UCSD-AML1 (cell line): ENCODE data around the gene ALOXE3.
"Not testable (repeated sequence)": the region's sequence is repeated elsewhere in the genome, so short reads cannot be mapped to it uniquely, and the experiment has no call there.

Experiments used
- DNase-seq: peaks from one replicate; lab custom pipeline; 2025; ENCODE audit not compliant: unreplicated experiment; lab: John Stamatoyannopoulos, UW

The ALOXE3 gene

DNA sequence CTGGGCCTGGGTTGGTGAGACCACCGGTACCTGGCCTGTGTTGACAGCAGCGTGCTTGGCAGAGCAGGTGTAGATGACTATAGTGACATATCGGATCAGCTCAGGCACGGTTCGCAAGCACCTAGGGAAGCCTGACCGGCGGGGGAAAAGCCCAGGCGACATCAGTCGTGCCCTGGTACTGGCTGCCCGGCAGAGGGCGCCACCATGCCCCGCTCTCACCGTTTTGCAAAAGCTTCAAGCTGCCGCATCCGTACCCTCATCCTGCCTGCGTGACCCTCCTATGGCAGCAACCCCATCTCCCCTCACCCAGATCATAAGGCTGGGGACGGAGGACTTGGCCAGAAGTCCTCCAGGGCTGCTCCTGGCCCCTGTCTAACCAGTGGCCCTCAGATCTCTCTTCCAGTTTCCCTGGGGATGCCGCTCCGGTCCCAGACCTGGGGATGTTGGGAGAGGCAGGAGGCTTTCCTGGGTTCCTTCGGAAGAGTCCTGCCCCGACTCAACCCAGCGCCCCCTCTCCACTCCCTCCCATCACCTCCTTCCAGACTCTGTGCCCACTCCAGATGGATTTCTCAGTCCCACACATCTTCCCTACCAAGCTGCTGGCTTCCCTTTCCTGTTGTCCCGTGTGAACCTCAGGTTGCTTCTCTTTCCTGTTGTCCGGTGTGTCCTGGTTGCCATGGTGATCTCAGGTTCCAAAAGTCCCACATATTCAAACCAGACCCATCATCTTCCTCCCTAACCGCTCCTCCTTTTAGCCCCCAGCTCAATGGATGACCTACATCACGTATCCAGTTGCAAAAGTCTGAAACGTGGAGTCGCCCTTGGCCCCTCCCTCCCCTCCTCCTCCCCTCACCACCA lies 44.5 kb downstream of the ALOXE3 start:
- DNase-seq: peak; percentile 71

DNA sequence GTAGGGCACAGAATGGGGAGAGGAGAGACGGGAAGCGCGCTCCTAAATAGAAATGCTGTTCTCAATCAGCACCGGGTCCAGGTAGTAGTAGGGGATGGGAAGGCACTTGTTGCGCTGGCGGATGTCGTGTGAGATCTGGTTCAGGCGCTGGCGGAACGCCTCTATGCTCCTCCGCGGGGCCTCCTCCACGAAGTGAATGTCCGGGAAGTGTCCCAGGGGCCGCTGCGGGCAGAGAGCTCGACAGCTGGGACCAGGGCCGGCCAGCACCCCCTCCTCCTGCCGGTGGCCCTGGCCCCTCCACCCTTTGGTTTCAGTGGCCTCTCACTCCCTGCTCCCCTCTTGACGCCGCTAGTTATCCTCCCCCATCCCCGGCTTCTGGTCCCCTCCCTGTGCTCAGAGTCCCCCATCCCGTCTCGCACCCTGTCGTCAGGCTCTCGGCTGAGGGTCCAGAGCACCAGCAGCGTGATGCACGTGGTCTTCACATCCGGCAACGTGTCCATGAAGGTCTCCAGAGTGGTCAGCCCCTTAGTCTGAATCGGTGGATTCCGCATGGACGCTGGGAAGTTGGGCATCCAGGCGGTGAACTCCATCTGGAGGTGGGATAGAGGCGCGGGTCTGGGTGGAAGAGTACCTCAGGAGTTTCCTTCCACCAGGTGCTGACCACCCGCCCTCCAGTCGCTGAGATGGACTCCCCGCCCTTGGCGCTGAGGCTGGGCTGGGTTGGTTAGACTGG lies 45.4 kb downstream of the ALOXE3 start:
- no peak for DNase-seq

DNA sequence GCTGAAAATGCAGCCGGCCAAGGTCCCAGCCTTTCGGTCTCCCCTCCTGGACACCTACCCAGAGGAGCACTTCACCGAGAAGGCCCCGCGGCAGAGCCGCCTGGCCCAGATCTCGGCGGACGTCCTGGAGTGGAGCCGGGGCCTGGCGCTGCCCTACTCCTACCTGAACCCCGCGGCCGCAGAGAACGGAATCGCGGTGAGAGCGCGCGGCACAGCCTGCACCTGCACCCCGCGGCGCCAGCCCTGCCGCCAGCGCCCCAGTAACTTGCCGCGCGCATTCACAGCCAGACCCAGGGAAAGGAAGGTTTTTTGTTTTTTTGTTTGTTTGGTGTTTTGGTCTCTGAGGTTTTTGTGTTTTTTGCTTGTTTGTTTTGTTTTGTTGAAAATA lies 46.0 kb downstream of the ALOXE3 start:
- no peak for DNase-seq

DNA sequence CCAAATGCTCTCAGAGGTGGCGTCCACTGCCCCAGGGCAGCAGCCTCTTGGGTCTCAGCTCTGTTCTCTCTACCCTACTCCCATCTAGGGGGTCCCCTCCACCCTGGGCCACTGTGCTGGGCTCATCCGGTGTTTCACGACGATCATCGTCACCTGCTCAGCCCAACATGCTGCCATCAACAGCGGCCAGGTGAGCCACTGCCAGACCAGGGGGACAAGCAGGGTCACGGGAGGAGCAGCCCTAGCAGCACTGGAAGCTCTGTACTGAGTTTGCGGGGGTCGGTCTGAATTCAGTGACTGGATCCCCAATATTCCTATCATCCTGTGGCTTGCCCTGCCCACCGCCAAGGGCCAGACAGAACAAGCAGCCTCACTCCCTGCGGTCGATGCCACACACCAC lies 46.8 kb downstream of the ALOXE3 start:
- no peak for DNase-seq

DNA sequence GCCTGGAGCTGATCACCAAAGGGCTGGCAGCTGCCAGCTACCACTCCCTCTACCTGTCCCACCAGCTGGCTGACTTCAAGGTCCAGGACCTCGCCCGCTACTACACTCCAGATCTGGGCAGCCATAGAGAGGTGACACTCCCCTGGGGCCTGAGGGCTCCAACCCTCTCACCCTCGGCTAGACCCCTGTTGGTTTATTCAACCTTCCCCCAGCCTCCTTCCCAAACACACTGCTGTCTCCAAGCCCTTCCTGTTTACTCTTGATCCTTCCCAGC lies 48.8 kb downstream of the ALOXE3 start:
- no peak for DNase-seq

DNA sequence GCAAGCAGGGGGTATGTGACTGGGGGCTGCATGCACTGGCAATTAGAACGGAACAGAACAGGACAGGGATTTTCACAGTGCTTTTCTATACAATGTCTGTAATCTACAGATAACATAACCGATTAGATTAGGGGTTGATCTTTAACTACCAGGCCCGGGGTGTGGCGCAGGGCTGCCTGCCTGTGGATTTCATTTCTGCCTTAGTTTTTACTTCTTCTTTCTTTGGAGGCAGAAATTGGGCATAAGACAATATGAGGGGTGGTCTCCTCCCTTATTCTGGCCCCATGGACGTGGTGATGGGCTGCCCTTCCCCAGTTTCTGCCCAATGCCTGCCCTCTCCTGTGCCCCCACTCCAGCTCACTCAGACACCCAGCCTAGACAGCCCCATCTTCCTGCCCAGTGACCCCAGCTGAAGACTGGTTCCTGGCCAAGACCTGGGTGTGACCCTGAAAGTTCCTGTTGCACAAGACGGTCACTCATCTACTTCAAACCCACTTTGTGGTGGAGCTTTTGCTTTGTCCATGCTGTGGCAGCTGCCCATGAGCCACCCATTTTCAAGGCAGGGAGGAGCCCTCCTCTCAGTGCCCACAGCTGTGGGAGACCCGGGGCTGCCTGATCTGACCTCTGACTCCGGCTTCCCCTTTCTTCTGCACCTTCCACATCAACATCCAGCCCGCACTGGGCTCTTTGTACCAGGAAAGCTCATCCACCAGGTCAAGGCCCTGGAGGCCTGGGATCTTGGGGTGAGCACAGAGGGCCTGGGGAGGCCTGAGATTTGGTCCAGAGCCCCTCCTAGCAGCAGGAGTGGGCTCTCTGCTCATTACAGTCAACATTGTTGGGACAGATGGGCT lies 49.4 kb downstream of the ALOXE3 start:
- DNase-seq: no peak

DNA sequence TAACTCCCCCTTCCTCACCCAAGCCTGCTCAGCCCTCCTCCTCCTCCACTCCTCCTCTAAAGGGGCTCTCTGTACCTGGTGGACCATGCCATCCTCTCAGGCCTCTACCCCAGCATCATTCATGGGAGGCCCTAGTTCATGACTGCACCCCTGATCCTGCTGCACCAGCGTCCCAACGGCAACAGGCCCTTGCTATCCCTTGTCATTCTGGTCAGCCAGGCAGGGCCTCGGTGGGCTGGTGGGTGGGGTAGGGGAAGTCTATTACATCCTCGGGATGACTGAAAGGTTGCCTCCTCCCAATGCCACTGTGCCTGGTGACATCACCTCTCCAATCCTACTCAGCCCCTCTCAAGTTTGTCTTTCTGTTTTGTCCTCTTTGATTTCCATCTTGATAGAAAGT lies 50.5 kb downstream of the ALOXE3 start:
- DNase-seq: no peak

DNA sequence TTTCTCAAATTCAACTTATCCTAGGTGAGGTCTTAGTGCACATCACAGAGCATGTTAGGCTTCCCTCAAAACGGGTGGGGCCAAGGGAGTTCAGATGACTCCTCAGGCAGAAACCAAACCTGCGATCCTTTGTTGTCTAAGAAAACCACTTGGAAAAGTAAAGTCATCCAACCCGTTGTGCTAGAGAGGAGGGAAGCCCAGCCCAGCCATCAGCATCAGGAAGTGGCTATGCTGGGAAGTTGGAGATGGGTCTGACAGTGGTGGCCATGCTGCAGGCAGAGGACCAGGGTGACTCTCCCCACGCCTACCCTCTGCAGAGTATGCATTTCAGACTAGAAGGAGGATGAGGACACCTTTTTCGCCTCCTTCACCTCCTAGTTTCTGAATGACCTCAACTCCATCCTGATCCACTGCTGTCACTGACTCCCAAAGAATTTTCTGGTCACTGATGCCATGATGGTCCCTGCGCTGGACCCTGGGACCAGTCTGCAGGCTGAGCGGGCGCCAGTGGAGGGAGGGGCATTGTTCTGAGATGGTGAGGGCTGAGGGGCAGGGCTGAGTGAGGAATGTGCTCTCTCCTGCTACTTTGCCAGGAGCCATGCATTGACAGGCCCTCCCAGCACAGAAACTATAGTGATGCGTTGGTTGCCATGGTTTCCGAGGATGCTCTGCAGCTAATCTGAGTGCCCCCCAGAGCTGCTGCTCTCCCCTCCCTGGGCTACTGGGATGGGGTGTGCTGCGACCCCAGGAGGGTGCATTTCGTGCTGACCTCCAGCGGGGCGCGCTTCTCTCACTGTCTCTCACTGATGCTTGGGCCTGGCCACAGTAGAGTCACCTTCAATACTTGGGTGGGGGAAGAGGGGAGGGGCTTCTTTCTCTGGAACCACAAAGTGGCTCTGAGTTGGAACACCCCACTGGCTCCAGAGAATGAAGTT lies 51.2 kb downstream of the ALOXE3 start:
- DNase-seq: no peak

DNA sequence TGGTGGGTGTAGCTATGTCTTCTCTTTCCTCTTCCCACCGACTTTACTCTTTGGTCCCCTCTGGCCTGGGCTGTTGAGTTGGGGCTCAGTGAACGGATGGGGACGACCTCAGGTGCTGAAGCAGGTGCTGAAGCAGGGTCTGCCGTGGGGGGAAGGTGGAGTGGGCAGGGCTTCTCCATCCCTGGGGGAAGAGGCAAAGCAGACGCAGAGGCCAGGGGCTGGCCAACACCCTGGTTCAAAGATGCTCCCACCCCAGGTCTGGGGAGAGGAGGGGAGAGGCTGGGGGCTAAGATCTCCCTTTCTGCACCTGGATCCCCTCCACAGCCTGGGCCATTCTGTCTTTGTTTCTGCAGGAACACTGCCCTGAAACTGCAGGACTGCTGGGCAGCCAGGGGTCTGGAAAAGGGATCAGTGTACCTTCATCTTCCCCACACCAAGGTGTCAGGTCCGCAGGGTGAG lies 53.7 kb downstream of the ALOXE3 start:
- DNase-seq: no peak

DNA sequence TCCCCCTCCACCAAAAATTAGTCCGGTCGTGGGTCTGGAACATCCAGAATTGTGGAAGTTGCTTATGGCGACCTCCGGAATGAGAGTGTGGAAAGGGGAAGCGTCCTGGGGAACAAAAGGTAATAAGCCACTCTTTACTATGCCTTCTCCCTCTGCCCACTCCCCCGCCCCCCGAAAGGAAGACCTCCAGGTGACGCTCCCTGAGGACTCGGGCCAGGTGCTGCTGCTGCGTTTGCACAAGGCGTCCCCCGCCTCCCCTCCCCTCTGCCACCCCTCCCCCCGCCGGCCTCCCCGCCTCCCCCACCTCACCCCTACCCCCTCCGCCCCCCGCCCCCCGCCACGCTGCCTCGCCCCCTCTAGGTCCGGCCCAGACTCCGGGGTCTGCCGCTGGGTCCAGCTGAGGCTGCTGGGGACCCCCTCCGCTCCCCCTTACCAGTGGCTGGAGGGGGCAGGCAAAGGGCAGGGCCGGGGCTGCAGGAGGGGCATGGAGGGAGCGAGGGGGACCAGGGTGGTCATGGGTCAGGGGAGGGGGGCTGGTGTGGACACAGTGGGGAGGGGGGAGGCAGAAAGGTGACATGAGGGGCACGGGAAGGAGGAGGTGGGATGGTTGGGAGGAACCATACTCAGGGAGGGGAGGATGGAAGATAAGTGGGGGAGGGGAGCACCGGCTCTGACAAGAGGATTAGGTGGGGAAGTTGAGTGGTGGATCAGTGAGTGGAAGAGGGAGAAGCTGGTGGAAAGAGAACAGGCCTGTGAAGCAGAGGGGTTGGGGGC lies 54.4 kb downstream of the ALOXE3 start:
- no peak for DNase-seq

DNA sequence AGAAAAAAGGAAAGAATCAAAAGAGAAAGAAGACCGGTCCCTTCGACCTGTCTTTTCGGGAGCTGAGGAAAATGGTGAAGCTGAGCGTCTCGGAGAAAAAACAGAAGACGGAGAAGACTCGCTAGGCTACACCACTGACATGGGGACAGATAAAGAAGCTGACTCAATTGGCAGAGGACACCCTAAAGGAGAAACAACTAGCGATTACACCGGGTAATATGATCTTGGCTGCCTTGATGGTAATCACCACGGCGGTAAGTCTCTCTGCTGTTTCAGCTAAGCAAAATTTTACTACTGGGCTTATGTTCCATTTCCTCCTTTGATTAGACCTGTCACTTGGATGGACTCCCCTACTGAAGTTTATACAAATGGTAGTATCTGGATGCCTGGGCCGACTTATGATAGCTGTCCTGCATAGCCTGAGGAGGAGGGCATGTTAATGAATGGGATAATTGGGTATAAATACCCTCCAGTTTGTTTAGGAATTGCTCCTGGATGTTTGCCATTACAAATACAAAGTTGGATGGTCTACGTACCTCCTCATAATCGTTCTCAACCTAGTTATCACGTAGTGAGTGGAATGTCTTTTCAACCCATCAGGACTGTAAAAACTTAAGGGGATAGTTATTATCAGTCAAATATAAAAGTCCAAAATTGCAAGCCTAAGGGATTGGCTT lies 55.4 kb downstream of the ALOXE3 start:
- DNase-seq: no peak

DNA sequence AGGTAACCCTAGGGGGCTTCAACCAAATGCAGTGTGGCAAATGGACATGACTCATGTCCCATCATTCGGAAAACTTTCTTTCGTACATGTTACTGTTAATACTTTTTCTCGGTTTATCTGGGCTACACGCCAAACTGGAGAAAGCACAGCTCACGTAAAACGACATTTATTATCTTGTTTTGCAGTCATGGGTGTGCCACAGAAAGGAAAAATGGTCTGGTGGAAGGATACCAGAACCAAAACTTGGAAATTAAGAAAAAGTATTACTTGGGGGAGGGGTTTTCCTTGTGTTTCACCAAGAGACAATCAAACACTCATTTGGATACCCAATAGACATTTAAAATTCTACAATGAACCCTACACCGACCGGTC lies 55.9 kb downstream of the ALOXE3 start:
- DNase-seq: no peak

DNA sequence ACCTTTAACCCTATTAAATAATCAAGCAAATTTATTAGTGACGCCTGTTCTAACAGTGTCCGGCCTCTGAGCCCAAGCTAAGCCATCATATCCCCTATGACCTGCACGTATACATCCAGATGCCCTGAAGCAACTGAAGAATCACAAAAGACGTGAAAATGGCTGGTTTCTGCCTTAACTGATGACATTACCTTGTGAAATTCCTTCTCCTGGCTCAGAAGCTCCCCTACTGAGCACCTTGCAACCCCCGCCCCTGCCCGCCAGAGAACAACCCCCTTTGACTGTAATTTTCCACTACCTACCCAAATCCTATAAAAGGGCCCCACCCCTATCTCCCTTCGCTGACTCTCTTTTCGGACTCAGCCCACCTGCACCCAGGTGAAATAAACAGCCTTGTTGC lies 56.5 kb downstream of the ALOXE3 start:
- not testable (repeated sequence) for DNase-seq

DNA sequence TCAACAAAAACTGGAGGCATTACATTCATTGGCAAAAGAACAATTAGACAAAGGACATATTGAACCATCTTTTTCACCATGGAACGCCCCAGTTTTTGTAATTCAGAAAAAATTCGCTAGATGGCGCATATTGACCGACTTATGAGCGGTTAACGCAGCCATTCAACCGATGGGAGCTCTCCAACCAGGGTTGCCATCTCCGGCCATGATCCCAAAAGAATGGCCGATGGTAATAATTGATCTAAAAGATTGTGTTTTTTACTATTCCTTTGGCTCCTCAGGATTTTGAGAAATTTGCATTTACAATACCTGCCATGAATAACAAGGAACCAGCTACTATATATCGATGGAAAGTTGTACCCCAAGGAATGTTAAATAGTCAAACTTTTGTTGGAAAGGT lies 58.0 kb downstream of the ALOXE3 start:
- no peak for DNase-seq

DNA sequence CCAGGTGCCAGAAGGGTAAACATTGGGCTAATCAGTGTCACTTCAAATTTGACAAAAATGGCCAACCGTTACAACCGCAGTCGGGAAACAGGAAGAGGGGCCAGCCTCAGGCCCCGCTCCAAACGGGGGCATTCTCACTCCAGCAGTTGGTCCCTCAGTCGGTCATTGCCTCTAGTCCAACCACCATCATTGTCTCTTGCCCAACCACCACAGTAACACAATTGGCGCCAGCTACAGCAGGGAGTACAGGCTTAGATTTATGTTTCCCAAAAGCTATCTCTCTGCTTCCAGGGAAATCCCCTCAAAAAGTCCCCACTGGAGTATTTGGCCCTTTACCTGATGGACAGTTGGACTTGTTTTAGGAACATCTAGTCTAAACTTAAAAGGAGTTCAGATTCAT lies 59.2 kb downstream of the ALOXE3 start:
- DNase-seq: no peak

DNA sequence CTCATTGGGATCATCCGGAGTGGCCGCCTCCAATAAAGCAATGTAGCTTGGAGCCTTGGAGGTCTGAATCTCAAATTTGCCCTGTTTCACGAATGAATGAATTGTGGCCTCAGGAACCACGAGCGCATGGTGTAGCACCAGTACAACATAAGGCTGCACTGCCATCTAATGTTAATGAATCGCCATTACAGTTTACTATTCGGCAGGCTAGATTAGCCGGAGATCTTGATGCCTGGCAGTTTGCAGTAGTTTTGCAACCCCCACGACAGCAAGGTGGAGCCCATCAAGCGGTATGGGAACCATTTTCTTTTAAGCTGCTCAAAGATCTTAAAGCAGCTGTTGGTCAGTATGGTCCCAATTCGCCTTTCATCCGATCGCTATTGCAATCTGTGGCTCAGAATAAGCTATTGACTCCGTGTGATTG lies 60.6 kb downstream of the ALOXE3 start:
- peak; percentile 46 for DNase-seq

DNA sequence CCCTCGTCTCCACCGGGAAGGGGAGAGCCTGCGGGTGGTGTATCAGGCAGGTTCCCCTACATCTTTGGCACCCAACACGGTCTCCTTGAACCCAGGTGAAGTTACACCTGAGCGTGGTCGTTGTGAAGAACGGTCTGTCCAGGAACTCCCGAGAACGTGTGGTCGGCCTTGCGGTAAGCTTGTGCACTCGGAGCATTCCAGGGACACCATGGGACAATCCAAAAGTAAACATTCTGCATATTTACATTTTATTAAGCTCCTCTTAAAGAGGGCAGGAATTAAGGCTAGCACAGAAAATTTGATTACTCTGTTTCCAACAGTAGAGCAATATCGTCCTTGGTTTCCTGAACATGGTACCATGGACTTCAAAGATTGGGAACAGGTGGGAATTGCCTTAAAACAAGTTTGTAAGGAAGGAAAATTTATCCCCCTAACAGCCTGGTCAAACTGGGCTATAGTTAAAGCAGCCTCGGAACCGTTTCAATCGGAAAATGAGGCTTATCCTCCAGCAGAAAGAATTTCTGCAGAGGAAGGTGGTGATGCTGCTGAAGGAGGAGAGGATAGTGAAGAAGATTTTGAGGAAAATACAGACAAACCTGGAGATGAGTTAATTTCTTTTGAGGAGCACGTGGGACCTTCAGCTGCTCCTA lies 61.2 kb downstream of the ALOXE3 start:
- DNase-seq: no peak

DNA sequence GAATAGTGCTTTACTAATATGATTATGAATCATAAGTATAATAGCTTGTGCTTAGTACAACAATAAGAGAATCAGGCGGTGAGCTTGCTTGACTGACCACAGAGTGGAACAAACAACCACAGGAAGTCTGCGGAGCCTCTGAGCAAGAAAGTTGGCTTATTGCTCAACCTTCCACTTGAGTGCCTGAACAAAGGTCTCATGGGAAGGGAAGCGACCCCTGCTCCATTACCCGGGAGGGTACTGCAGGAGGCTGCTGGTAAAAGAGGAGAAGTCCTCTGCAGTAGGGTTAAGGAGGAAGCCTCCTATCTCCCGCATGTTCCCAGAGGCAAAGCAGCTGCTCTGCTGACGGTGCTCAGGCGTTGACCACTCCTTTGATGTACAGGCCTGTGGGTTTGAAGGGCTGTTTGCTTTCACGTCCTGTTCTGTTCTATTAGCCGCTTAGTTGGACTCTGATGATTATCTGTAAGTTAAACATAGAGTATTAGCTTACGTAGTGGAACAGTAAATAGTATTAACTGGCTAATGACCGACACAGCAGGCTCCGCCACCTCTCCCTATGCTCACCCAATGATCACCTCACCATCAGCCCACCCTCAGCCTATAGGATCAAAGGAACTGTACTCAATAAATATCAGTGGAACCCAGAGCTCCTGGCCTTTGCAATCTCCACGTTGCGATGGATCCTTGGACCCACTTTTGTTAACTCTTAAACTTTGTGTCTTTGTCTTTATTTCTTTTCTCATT lies 61.9 kb downstream of the ALOXE3 start:
- peak; percentile 83 for DNase-seq
